Measurements from ENCODE around the gene TMEM132D.
"Not testable (repeated sequence)": the region's sequence is repeated elsewhere in the genome, so short reads cannot be mapped to it uniquely, and the experiment has no call there.

Gene TMEM132D

DNA sequence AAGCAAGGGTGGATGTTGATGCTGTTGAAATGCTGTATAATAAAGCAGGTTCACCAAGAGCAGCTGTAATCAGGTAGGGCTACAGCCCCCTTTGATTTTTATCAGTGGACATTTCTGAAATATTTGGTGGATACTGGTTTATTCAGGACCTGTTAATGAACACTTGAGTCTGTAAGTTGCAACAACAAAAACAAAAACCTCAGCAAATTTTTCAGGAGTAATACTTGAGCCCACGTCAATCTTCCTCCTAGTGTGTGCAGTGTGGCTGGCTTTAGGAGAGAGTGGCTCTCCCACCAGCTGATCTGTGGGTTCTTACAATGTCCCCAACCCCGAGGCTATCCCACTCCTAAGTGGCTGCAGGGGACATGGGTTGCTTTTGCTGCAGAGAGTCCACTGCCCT is 702.8 kb downstream of the TMEM132D start:
- no peaks in the 10 kb centered on the region for H3K27me3 ChIP-seq (ENCODE audit: control insufficient read depth in 1 of 2, insufficient read depth in 2 of 2, low read length in 2 of 2)
- H3K4me3 ChIP-seq (ENCODE audit: low read length in 2 of 2), result no peak overlapping the region
- H3K9me3 ChIP-seq (ENCODE audit: control insufficient read depth in 2 of 2, low read length in 2 of 2), result peaks cover 0 to 3% of the 10 kb centered on the region in 2 donors
- no peak overlapping the region for H3K9ac ChIP-seq (ENCODE audit: low read length in 2 of 2)
- H3K4me1 ChIP-seq (ENCODE audit: control insufficient read depth, insufficient read depth, low read length), result no peaks in the 10 kb centered on the region
- no peaks in the 10 kb centered on the region for H3K36me3 ChIP-seq (ENCODE audit: control insufficient read depth in 2 of 2, insufficient read depth in 2 of 2, low read length in 2 of 2)
- H3K27ac ChIP-seq (ENCODE audit: low read length), result no peak overlapping the region

DNA sequence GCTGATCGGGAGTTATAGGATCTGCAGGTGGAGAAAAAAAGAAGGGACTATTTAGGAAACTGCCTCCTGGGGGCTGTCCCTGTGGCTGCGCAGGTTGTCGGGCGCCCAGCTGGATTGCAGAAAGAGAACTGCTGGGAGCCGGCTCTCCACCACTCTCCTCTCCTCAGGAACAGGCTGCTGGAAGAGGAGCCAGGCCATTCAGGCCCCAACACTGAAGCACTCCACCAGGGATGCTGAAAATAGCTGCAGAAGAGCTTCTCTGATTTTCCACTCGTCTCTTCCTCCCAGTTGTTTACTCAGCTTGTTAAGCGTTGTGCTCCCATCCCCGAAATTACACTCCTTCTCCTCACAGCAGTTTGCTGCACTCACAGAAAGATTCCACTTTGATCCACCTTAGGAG is 703.2 kb downstream of the TMEM132D start:
- no peaks in the 10 kb centered on the region for H3K4me1 ChIP-seq (ENCODE audit: control insufficient read depth, insufficient read depth, low read length)
- no peaks in the 10 kb centered on the region for H3K36me3 ChIP-seq (ENCODE audit: control insufficient read depth in 2 of 2, insufficient read depth in 2 of 2, low read length in 2 of 2)
- no peaks in the 10 kb centered on the region for H3K27me3 ChIP-seq (ENCODE audit: control insufficient read depth in 1 of 2, insufficient read depth in 2 of 2, low read length in 2 of 2)
- no peak overlapping the region for H3K4me3 ChIP-seq (ENCODE audit: low read length in 2 of 2)
- no peak overlapping the region for H3K9ac ChIP-seq (ENCODE audit: low read length in 2 of 2)
- H3K27ac ChIP-seq (ENCODE audit: low read length), result no peak overlapping the region
- H3K9me3 ChIP-seq (ENCODE audit: control insufficient read depth in 2 of 2, low read length in 2 of 2), result peaks cover 0 to 3% of the 10 kb centered on the region in 2 donors

DNA sequence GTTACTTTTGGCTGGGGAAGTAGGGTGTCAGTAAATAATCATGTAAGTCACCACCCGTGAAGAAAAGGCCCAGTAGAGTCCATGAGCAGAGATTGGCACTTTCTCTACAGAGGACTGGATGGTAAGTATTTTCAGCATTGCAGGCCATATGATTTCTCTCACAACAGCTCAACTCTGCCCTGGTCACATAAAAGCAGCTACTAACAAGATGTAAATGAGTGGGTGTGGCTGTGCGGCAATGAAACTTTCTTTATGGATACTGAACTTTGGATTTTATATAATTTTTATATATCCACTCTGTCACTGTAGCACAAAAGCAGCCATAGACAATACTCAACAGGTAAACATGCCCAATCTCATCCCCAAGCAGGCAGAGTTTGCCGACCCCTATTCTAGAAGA is 706.9 kb downstream of the TMEM132D start:
- no peaks in the 10 kb centered on the region for H3K4me1 ChIP-seq (ENCODE audit: control insufficient read depth, insufficient read depth, low read length)
- H3K27ac ChIP-seq (ENCODE audit: low read length), result no peak overlapping the region
- H3K9me3 ChIP-seq (ENCODE audit: control insufficient read depth in 2 of 2, low read length in 2 of 2), result peaks cover 3 to 5% of the 10 kb centered on the region in 2 donors
- H3K9ac ChIP-seq (ENCODE audit: low read length in 2 of 2), result no peak overlapping the region
- H3K4me3 ChIP-seq (ENCODE audit: low read length in 2 of 2), result no peak overlapping the region
- no peaks in the 10 kb centered on the region for H3K36me3 ChIP-seq (ENCODE audit: control insufficient read depth in 2 of 2, insufficient read depth in 2 of 2, low read length in 2 of 2)
- H3K27me3 ChIP-seq (ENCODE audit: control insufficient read depth in 1 of 2, insufficient read depth in 2 of 2, low read length in 2 of 2), result no peaks in the 10 kb centered on the region

DNA sequence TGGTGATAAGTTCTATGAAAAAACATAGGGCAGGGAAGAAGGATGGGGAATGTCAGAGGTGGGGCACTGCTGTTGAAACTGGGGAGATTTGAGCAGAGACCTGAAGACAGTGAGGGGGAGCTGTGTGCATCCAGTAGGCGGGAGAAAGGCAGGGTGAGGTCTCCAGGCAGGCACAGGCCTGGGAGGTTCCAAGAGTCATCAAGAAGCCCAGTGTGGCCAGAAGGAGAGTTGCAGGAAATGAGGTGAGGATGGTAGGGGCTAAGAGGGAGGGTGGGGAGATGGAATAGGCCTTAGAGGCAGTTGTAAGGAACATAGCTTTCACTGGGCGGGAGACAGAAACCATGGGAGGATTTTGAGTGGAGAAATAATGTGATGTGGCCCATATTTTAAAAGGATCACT is 708.7 kb downstream of the TMEM132D start:
- no peak overlapping the region for H3K4me3 ChIP-seq (ENCODE audit: low read length in 2 of 2)
- H3K9me3 ChIP-seq (ENCODE audit: control insufficient read depth in 2 of 2, low read length in 2 of 2), result peaks cover 3 to 6% of the 10 kb centered on the region in 2 donors
- H3K4me1 ChIP-seq (ENCODE audit: control insufficient read depth, insufficient read depth, low read length), result no peaks in the 10 kb centered on the region
- no peak overlapping the region for H3K27ac ChIP-seq (ENCODE audit: low read length)
- no peaks in the 10 kb centered on the region for H3K27me3 ChIP-seq (ENCODE audit: control insufficient read depth in 1 of 2, insufficient read depth in 2 of 2, low read length in 2 of 2)
- H3K36me3 ChIP-seq (ENCODE audit: control insufficient read depth in 2 of 2, insufficient read depth in 2 of 2, low read length in 2 of 2), result no peaks in the 10 kb centered on the region
- H3K9ac ChIP-seq (ENCODE audit: low read length in 2 of 2), result no peak overlapping the region

DNA sequence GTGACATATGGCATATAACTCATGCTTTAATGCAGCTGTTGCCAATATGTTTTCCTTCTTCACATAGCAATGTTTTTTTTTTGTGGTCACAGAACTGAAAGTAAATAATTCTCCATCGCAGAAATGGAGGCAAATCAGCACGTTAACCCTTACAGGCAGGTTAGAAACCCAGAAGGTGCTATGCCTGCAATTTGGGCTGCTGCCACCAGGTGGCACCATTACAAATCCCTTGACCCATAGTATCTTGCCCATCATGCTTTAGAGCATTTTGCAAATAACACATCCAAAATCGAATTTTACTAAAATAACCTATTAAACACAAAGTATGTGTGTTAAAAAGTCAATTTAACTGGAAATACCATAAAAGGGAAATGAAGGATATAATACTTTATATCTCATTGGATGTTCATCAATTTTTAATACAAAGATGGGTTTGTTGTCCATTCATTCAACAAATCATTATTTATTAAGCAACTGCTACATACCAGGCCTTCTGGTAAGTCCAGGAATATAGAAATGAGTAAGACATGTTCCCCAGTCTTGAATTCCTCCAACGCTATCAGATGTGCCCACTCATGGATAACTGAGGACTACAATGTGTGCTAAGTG is 710.5 kb downstream of the TMEM132D start:
- H3K27ac ChIP-seq (ENCODE audit: low read length), result no peak overlapping the region
- no peak overlapping the region for H3K4me3 ChIP-seq (ENCODE audit: low read length in 2 of 2)
- H3K9me3 ChIP-seq (ENCODE audit: control insufficient read depth in 2 of 2, low read length in 2 of 2), result peaks cover 3 to 6% of the 10 kb centered on the region in 2 donors
- H3K4me1 ChIP-seq (ENCODE audit: control insufficient read depth, insufficient read depth, low read length), result no peaks in the 10 kb centered on the region
- H3K36me3 ChIP-seq (ENCODE audit: control insufficient read depth in 2 of 2, insufficient read depth in 2 of 2, low read length in 2 of 2), result no peaks in the 10 kb centered on the region
- H3K9ac ChIP-seq (ENCODE audit: low read length in 2 of 2), result no peak overlapping the region
- H3K27me3 ChIP-seq (ENCODE audit: control insufficient read depth in 1 of 2, insufficient read depth in 2 of 2, low read length in 2 of 2), result no peaks in the 10 kb centered on the region

DNA sequence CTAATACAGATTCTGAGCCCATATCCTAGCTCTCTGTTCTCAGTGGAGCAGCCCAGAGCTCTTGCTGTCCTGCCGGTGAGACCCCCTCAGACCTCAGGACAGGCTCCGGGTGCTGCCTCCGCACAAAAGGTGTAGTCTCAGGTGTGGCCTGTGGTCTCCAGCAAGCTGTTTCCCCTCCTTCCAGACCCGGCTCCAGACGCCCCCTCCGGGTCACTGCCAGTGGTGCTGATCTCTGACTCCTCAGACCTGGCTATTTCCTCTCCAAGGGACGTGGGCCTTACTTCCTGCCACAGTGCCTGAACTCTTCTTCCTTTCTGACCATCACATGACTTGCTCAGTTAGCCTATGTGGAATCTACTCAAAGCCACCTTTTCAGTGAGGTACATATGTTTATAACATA is 713.0 kb downstream of the TMEM132D start:
- H3K36me3 ChIP-seq (ENCODE audit: control insufficient read depth in 2 of 2, insufficient read depth in 2 of 2, low read length in 2 of 2), result no peaks in the 10 kb centered on the region
- H3K27me3 ChIP-seq (ENCODE audit: control insufficient read depth in 1 of 2, insufficient read depth in 2 of 2, low read length in 2 of 2), result peaks cover 0 to under 1% of the 10 kb centered on the region in 2 donors
- peaks cover 4 to 9% of the 10 kb centered on the region in 2 donors for H3K9me3 ChIP-seq (ENCODE audit: control insufficient read depth in 2 of 2, low read length in 2 of 2)
- no peak overlapping the region for H3K9ac ChIP-seq (ENCODE audit: low read length in 2 of 2)
- H3K4me3 ChIP-seq (ENCODE audit: low read length in 2 of 2), result no peak overlapping the region
- H3K27ac ChIP-seq (ENCODE audit: low read length), result no peak overlapping the region
- no peaks in the 10 kb centered on the region for H3K4me1 ChIP-seq (ENCODE audit: control insufficient read depth, insufficient read depth, low read length)

DNA sequence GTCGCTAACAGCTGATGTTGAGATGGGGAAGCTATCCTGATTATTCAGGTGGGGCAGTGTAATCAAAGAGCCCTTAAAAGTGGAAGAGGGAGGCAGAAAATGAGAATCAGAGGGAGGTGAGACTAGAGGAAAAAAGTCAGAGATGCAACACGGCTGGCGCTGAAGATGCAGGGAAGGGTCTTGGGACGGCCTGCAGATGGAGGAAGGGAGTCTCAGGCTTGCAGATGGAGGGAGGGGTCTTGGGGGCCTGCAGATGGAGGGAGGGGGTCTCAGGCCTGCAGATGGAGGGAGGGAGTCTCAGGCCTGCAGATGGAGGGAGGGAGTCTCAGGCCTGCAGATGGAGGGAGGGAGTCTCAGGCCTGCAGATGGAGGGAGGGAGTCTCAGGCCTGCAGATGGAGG is 713.9 kb downstream of the TMEM132D start:
- not testable (repeated sequence) for H3K27me3 ChIP-seq (ENCODE audit: control insufficient read depth in 1 of 2, insufficient read depth in 2 of 2, low read length in 2 of 2); H3K9me3 ChIP-seq (ENCODE audit: control insufficient read depth in 2 of 2, low read length in 2 of 2); H3K4me3 ChIP-seq (ENCODE audit: low read length in 2 of 2); H3K9ac ChIP-seq (ENCODE audit: low read length in 2 of 2); H3K27ac ChIP-seq (ENCODE audit: low read length); H3K4me1 ChIP-seq (ENCODE audit: control insufficient read depth, insufficient read depth, low read length); H3K36me3 ChIP-seq (ENCODE audit: control insufficient read depth in 2 of 2, insufficient read depth in 2 of 2, low read length in 2 of 2)

DNA sequence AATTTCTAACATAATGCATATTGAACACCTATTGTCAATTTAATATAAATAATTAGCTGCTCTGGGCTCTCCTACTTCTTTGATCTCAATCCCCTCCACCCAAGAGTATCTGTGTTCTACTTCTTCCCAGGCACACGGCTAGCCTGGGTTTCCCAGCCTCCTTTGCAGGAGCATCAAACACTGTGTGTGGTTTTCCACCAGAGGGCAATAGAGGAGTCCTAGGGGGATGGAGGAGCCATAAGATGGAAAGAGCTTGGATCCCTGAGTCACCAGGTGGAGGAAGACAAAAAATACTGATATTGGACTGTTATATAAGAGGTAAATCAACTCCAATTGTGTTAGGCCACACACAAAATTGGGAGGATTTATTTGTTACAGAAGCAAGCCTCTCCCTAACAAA is 716.9 kb downstream of the TMEM132D start:
- H3K9ac ChIP-seq (ENCODE audit: low read length in 2 of 2), result no peak overlapping the region
- H3K4me3 ChIP-seq (ENCODE audit: low read length in 2 of 2), result no peak overlapping the region
- no peaks in the 10 kb centered on the region for H3K4me1 ChIP-seq (ENCODE audit: control insufficient read depth, insufficient read depth, low read length)
- H3K27ac ChIP-seq (ENCODE audit: low read length), result no peak overlapping the region
- H3K9me3 ChIP-seq (ENCODE audit: control insufficient read depth in 2 of 2, low read length in 2 of 2), result peaks cover 2 to 5% of the 10 kb centered on the region in 2 donors
- H3K27me3 ChIP-seq (ENCODE audit: control insufficient read depth in 1 of 2, insufficient read depth in 2 of 2, low read length in 2 of 2), result peaks cover 0 to 4% of the 10 kb centered on the region in 2 donors
- H3K36me3 ChIP-seq (ENCODE audit: control insufficient read depth in 2 of 2, insufficient read depth in 2 of 2, low read length in 2 of 2), result no peaks in the 10 kb centered on the region

DNA sequence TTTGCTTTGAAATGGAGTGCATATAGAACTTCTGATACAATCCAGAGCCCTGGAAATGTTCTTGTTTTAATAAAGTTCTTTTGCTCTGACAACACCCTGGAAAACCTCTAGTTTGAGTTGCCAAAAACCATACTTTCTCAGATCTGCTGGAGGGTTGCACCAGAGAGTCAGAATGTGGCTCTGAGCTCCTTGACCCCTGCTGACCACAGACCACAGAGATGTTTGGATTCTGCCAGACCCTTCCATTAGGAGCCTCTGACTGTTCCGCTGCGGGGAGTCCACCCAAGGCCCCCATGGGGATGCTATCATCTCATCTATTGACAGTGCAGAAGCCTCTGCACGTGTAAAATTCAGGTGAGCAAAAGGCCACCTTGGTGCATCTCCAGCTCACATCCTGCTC is 718.0 kb downstream of the TMEM132D start:
- H3K27ac ChIP-seq (ENCODE audit: low read length), result no peak overlapping the region
- H3K9me3 ChIP-seq (ENCODE audit: control insufficient read depth in 2 of 2, low read length in 2 of 2), result peaks cover 2 to 3% of the 10 kb centered on the region in 2 donors
- H3K4me1 ChIP-seq (ENCODE audit: control insufficient read depth, insufficient read depth, low read length), result no peaks in the 10 kb centered on the region
- no peak overlapping the region for H3K4me3 ChIP-seq (ENCODE audit: low read length in 2 of 2)
- no peak overlapping the region for H3K9ac ChIP-seq (ENCODE audit: low read length in 2 of 2)
- H3K36me3 ChIP-seq (ENCODE audit: control insufficient read depth in 2 of 2, insufficient read depth in 2 of 2, low read length in 2 of 2), result no peaks in the 10 kb centered on the region
- peaks cover 0 to 4% of the 10 kb centered on the region in 2 donors for H3K27me3 ChIP-seq (ENCODE audit: control insufficient read depth in 1 of 2, insufficient read depth in 2 of 2, low read length in 2 of 2)

DNA sequence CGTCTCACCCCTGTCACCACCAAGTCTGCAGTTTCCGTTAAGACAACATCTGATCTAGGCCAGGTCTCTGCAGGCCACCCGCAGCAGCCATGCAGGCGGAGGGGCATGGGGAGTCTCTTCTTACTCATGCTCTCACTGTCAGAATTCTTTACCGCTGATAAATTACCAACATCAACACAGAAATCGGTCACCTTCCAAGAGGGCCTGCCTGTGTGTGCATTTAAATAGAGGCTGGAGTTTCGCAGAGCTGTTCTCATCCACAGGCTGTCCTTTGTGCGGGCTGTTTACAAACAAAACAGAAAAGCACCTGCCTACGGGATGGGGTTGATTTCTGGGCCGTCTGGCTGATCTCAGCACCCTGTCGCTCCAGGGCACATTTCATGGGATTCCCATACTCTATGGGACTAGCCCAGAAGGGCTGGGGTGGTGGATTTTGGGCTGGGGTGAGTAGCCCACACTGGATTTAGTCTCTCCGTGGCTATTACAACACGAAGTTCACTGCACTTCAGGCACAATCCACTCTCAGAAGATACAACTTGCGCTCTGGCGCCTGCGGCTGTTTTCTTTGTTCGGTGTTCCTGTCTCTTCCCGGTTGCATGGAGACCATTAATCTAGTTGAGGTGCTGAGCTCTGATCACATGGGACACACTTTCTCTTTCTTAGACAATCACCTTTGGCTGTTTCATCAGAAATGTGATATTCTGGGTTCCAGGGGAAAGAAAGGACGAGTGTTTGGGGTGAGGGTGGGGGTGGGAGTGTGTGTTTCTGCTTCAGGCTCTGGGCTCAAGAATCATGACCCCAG is 719.5 kb downstream of the TMEM132D start:
- no peak overlapping the region for H3K27ac ChIP-seq (ENCODE audit: low read length)
- H3K4me1 ChIP-seq (ENCODE audit: control insufficient read depth, insufficient read depth, low read length), result no peaks in the 10 kb centered on the region
- peaks cover 0 to 4% of the 10 kb centered on the region in 2 donors for H3K27me3 ChIP-seq (ENCODE audit: control insufficient read depth in 1 of 2, insufficient read depth in 2 of 2, low read length in 2 of 2)
- H3K9ac ChIP-seq (ENCODE audit: low read length in 2 of 2), result no peak overlapping the region
- no peak overlapping the region for H3K4me3 ChIP-seq (ENCODE audit: low read length in 2 of 2)
- H3K36me3 ChIP-seq (ENCODE audit: control insufficient read depth in 2 of 2, insufficient read depth in 2 of 2, low read length in 2 of 2), result no peaks in the 10 kb centered on the region
- H3K9me3 ChIP-seq (ENCODE audit: control insufficient read depth in 2 of 2, low read length in 2 of 2), result peaks cover 2 to 3% of the 10 kb centered on the region in 2 donors

DNA sequence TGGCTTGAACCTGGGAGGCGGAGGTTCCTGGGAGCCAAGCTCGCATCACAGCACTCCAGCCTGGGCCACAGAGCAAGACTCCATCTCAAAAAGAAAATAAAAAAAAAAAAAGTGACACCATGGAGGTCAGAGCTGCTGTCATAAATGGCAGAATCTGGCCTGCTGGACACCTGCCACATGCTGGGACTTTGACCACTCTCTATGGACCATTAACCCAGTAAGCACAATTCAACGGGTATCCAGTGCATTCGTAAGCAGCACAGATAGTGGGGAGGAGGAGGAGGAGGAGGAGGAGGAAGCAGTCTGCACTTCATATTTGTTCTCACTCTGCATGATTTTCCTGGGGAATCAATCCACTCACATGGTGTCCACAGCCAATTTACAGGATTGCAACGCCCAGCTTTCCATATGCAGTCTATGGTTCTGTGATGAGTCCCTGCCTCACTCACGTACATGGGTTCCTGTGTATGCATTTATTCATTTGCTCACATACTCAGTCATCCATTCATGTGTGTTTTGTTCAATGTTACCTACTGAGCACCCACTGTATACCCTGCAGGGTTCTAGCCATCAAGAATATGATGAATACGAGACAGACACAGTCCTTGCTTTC is 723.8 kb downstream of the TMEM132D start:
- Histone ChIP-seq H3K4me3 (ENCODE audit: low read length in 2 of 2) (no peak overlapping the region), H3K36me3 (ENCODE audit: control insufficient read depth in 2 of 2, insufficient read depth in 2 of 2, low read length in 2 of 2) (no peaks in the 10 kb centered on the region), H3K27ac (ENCODE audit: low read length) (no peak overlapping the region), H3K9ac (ENCODE audit: low read length in 2 of 2) (no peak overlapping the region), H3K4me1 (ENCODE audit: control insufficient read depth, insufficient read depth, low read length) (no peaks in the 10 kb centered on the region), H3K27me3 (ENCODE audit: control insufficient read depth in 1 of 2, insufficient read depth in 2 of 2, low read length in 2 of 2) (peaks cover 0 to 2% of the 10 kb centered on the region in 2 donors), H3K9me3 (ENCODE audit: control insufficient read depth in 2 of 2, low read length in 2 of 2) (peaks cover 2 to 7% of the 10 kb centered on the region in 2 donors)
